Peyer's patch (tissue), 4 donors: ENCODE results near the gene NUP42. TPM values are rescaled to one million over a fixed set of nuclear protein-coding genes. Genes with fewer than 3 reads are reported as not detected.
"Not testable (repeated sequence)": the region's sequence is repeated elsewhere in the genome, so short reads cannot be mapped to it uniquely, and the experiment has no call there.

Source experiments
- DNase-seq, 3 donors: peaks; one replicate each; pipeline ENCODE4 v3.0.0-alpha.2; 2017 to 2019
- H3K27ac ChIP-seq, 4 donors: fragments of 200-600 bp; sonication (generic); one replicate each; pipeline ENCODE4 v1.5.1; 2016 to 2019
- H3K27me3 ChIP-seq, 2 donors: fragments of 200-600 bp; sonication (generic); one replicate each; pipeline ENCODE4 v1.5.1; 2019
- H3K36me3 ChIP-seq, 3 donors: fragments of 200-600 bp; sonication (generic); one replicate each; pipeline ENCODE4 v1.5.1; 2016 to 2019
- H3K4me1 ChIP-seq, 4 donors: fragments of 200-600 bp; sonication (generic); one replicate each; pipeline ENCODE4 v1.5.1; 2016 to 2019
- H3K4me3 ChIP-seq, 4 donors: fragments of 200-600 bp; sonication (generic); 1 replicate in 3 of 4; 2 replicates in 1 of 4; pipeline ENCODE4 v1.5.1; 2016 to 2019; ENCODE audit warnings: mild to moderate bottlenecking in 1 of 4
- H3K9me3 ChIP-seq, 4 donors: fragments of 200-600 bp; sonication (generic); one replicate each; pipeline ENCODE4 v1.5.1; 2016 to 2019; ENCODE audit warnings: mild to moderate bottlenecking in 1 of 4
- POLR2A ChIP-seq, 2 donors: fragments of 450-650 bp; IDR thresholded peaks; one replicate each; pipeline ENCODE4 v1.5.1; 2017; ENCODE audit warnings: antibody characterized with exemption in 2 of 2, mild to moderate bottlenecking in 2 of 2, moderate library complexity in 2 of 2
- total RNA-seq, 4 donors: library from RNA; depleted of rRNA; stranded (reverse); fragments of >200 nt; gene quantifications; one replicate each; pipeline ENCODE4 v1.1.0, GENCODE V29; 2016
- TF ChIP-seq, protein P1 (sequence below), 6 experiments: fragments of 450-650 bp in 4 of 6; fragments of 200-600 bp in 2 of 6; sonication (generic) in 1 of 6; IDR thresholded peaks; one replicate each; pipeline ENCODE4 v1.5.1; 2017 to 2019; ENCODE audit warnings: antibody characterized with exemption in 6 of 6, mild to moderate bottlenecking in 3 of 6, moderate library complexity in 1 of 6

NUP42 gene
- total RNA-seq, 4 donors from 2014 or later, result 23.1 to 92.1 (median 53.7) TPM

DNA sequence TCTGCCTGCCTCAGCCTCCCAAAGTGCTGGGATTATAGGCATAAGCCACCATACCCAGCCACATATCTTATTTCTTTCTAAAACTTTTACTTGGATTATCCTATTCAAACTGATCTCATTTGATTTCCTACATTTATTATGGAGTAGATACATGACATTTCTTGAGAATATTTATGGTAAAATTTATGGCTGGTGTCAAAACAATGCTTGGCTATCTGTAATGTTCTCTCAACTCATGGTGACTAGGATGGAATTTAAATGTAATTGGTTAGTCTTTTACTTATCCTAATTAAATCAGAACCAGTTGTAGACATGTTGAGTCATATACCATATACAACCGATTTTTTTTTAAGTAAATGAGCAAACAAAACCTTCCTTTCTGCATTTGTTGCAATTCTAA lies 4.1 kb downstream of the NUP42 start:
- no peak for DNase-seq
- H3K36me3 ChIP-seq, result peaks cover 0 to 48% (median 0%) of the 10 kb centered on the region in 3 donors
- peaks cover 0 to 12% (median 6%) of the 10 kb centered on the region in 4 donors for H3K4me1 ChIP-seq
- H3K27me3 ChIP-seq, result no peaks in the 10 kb centered on the region
- TF ChIP-seq, protein P1, sequence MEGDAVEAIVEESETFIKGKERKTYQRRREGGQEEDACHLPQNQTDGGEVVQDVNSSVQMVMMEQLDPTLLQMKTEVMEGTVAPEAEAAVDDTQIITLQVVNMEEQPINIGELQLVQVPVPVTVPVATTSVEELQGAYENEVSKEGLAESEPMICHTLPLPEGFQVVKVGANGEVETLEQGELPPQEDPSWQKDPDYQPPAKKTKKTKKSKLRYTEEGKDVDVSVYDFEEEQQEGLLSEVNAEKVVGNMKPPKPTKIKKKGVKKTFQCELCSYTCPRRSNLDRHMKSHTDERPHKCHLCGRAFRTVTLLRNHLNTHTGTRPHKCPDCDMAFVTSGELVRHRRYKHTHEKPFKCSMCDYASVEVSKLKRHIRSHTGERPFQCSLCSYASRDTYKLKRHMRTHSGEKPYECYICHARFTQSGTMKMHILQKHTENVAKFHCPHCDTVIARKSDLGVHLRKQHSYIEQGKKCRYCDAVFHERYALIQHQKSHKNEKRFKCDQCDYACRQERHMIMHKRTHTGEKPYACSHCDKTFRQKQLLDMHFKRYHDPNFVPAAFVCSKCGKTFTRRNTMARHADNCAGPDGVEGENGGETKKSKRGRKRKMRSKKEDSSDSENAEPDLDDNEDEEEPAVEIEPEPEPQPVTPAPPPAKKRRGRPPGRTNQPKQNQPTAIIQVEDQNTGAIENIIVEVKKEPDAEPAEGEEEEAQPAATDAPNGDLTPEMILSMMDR (IDR thresholded peaks at IDR 0.05), result no peak
- H3K27ac ChIP-seq, result no peak overlapping the region
- no peaks in the 10 kb centered on the region for H3K9me3 ChIP-seq
- no peak overlapping the region for H3K4me3 ChIP-seq

DNA sequence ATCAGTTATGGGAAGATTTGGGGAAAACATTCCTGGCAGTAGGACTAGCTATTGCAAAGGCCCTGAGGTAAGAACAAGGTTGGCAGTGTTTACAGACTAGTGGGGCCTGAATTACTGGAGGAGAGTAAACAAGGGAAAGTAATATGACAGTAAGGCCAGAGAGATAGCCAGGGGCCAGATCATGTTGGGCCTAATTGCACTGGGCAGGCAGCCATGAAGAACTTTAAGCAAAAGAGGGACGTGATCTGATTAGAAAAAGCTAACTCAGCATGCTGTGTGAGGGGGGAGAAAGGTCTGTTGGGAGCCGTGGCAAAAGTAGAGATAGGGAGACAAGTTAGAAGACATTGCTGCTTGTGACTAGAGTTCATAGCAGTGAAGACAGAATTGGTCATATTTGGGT lies 9.2 kb downstream of the NUP42 start:
- Histone ChIP-seq H3K4me1 (no peaks in the 10 kb centered on the region), H3K9me3 (no peaks in the 10 kb centered on the region), H3K36me3 (peaks cover 0 to 66% (median 0%) of the 10 kb centered on the region in 3 donors), H3K27me3 (no peaks in the 10 kb centered on the region), H3K4me3 (no peak overlapping the region), H3K27ac (no peak overlapping the region)
- TF ChIP-seq, protein P1 (IDR thresholded peaks at IDR 0.05), result no peak
- no peak for TF ChIP-seq POLR2A (IDR thresholded peaks at IDR 0.05)
- no peak for DNase-seq

DNA sequence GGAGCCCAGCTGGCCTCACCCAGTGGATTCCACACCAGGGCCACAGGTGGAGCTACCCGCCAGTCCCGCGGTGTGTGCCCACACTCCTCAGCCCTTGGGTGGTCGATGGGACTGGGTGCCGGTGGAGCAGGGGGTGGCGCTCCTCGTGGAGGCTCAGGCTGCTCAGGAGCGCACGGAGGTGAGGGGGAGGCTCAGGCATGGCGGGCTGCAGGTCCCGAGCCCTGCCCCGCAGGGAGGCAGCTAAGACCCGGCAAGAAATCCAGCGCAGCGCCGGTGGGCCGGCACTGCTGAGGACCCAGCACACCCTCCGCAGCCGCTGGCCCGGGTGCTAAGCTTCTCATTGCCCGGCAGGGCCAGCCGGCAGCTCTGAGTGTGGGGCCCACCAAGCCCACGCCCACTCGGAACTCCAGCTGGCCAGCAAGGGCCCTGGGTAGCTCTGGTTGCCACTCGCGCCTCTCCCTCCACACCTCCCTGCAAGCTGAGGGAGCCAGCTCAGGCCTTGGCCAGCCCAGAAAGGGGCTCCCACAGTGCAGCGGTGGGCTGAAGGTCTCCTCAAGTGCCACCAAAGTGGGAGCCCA lies 11.9 kb downstream of the NUP42 start:
- H3K27me3 ChIP-seq, DNase-seq: not testable (repeated sequence)
- H3K36me3 ChIP-seq, result peaks cover 0 to 55% (median 0%) of the 10 kb centered on the region in 3 donors

DNA sequence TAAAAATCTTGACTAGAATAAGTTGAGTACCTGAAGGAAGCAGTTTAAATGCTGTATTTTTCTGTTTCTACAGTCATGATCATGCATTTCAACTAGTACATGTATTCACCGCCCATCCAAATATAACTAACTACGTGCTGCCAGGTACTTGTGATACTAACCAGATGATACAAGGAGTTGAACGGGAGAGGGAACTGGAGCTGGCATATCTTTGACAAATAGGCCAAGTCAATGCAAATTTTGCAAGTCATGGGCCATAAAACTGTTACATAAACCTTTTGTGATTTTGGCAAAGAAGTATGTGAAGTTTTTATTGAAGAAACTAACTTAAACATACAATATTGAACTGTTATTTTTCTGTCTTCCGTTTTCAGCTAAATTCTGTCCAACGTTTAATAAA lies 14.5 kb downstream of the NUP42 start:
- peaks cover 0 to 57% (median 0%) of the 10 kb centered on the region in 3 donors for H3K36me3 ChIP-seq

More for the DNA sequence above, 11.9 kb downstream of the NUP42 start:
- not testable (repeated sequence) for H3K4me1 ChIP-seq, H3K27ac ChIP-seq, H3K4me3 ChIP-seq, H3K9me3 ChIP-seq

DNA sequence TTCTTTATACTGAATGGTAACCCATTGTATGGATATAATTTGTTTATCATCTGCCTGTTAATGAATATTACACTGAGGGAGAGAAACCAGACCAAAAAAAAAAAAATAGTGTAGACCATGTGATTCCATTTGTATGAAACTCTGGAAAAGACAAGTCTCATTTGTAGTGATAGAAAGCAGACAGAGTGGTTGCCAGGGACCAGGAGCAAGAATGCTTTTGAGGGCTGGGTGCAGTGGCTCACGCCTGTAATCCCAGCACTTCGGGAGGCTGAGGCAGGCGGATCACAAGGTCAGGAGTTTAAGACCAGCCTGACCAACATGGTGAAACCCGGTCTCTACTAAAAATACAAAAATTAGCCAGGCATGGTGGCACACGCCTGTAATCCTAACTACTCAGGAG lies 15.9 kb downstream of the NUP42 start:
- not testable (repeated sequence) for H3K27me3 ChIP-seq, H3K9me3 ChIP-seq, H3K4me1 ChIP-seq, H3K4me3 ChIP-seq, H3K27ac ChIP-seq, DNase-seq
- H3K36me3 ChIP-seq, result peaks cover 0 to 52% (median 0%) of the 10 kb centered on the region in 3 donors

More for the DNA sequence above, 14.5 kb downstream of the NUP42 start:
- H3K27ac ChIP-seq, result no peak overlapping the region
- H3K4me1 ChIP-seq, result no peaks in the 10 kb centered on the region
- no peaks in the 10 kb centered on the region for H3K27me3 ChIP-seq
- no peaks in the 10 kb centered on the region for H3K9me3 ChIP-seq
- no peak for TF ChIP-seq POLR2A (IDR thresholded peaks at IDR 0.05)
- TF ChIP-seq, protein P1 (IDR thresholded peaks at IDR 0.05), result no peak
- DNase-seq, result no peak
- H3K4me3 ChIP-seq, result no peak overlapping the region

DNA sequence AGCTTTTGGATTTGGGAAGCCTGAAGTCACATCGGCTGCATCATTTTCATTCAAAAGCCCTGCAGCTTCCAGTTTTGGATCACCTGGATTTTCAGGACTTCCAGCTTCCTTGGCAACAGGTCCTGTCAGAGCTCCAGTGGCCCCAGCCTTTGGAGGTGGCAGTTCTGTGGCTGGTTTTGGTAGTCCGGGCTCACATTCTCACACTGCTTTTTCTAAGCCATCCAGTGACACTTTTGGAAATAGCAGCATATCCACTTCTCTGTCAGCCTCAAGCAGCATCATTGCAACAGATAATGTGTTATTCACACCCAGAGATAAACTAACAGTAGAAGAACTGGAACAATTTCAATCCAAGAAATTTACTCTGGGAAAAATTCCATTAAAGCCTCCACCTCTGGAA lies 18.5 kb downstream of the NUP42 start:
- Histone ChIP-seq H3K9me3 (no peaks in the 10 kb centered on the region), H3K27ac (no peak overlapping the region), H3K4me3 (no peak overlapping the region), H3K4me1 (no peaks in the 10 kb centered on the region), H3K27me3 (no peaks in the 10 kb centered on the region), H3K36me3 (peaks cover 0 to 39% (median 0%) of the 10 kb centered on the region in 3 donors)
- no peak for DNase-seq
- no peak for TF ChIP-seq POLR2A (IDR thresholded peaks at IDR 0.05)
- TF ChIP-seq, protein P1 (IDR thresholded peaks at IDR 0.05), result no peak

DNA sequence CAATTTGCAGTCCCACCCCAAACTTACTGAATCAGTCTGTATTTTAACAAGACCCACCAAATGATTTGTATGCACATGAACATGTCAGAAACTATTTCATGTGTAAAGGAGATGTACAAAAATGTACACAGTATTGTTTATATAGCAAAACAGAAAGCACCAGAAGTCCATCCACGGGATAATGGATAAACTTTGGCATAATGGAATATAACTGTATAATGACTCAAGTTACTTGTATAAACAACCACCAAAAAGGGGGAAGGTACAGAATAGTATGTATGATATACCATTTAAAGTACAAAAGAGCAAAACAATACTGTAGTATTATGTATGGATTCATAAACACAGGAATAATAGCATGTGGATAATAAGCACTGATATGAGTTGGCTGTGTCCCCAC lies 22.4 kb downstream of the NUP42 start:
- H3K27me3 ChIP-seq, result no peaks in the 10 kb centered on the region
- no peak overlapping the region for H3K27ac ChIP-seq
- TF ChIP-seq, protein P1 (IDR thresholded peaks at IDR 0.05), result no peak
- no peak for TF ChIP-seq POLR2A (IDR thresholded peaks at IDR 0.05)
- H3K4me1 ChIP-seq, result no peaks in the 10 kb centered on the region
- H3K36me3 ChIP-seq, result peaks cover 0 to 22% (median 0%) of the 10 kb centered on the region in 3 donors
- H3K9me3 ChIP-seq, result no peaks in the 10 kb centered on the region
- no peak overlapping the region for H3K4me3 ChIP-seq
- no peak for DNase-seq
